Measurements from ENCODE around the gene TMIE.

TMIE gene

GRCh38 chr3:46708401-46709156 is 7.4 kb downstream of the TMIE start:
- Histone ChIP-seq H3K79me2 (ENCODE audit: control insufficient read depth, low read length) (no peaks in the 10 kb centered on the region), H3K27ac (ENCODE audit: low read depth, low read length) (no peak overlapping the region), H3K9me3 (ENCODE audit: control insufficient read depth, insufficient read depth, low read length) (no peaks in the 10 kb centered on the region), H3K9me2 (replicated peaks; ENCODE audit: control insufficient read depth, low read length) (no peaks in the 10 kb centered on the region), H3K4me3 (ENCODE audit: low read length) (no peak overlapping the region), H3K4me1 (ENCODE audit: control insufficient read depth, low read length) (no peaks in the 10 kb centered on the region), H3K27me3 (ENCODE audit: control insufficient read depth, low read length) (no peaks in the 10 kb centered on the region), H3K36me3 (ENCODE audit: control insufficient read depth, low read length) (no peaks in the 10 kb centered on the region), H3K4me2 (ENCODE audit: low read length) (no peak overlapping the region), H4K20me1 (ENCODE audit: control insufficient read depth, insufficient read depth, low read depth, low read length) (no peaks in the 10 kb centered on the region), H3F3A (ENCODE audit: control insufficient read depth, insufficient read depth) (no peaks in the 10 kb centered on the region)
- TF ChIP-seq EZH2phosphoT487 (IDR thresholded peaks at IDR 0.05; ENCODE audit: borderline replicate concordance, low read length) (no peak), CTCF (IDR thresholded peaks at IDR 0.05; ENCODE audit: low read depth, low read length, poor library complexity, severe bottlenecking) (no peak)

GRCh38 chr3:46709157-46709654 is 8.0 kb downstream of the TMIE start:
- Histone ChIP-seq H3K4me1 (ENCODE audit: control insufficient read depth, low read length) (no peaks in the 10 kb centered on the region), H3K36me3 (ENCODE audit: control insufficient read depth, low read length) (no peaks in the 10 kb centered on the region), H3K4me3 (ENCODE audit: low read length) (no peak overlapping the region), H3K4me2 (ENCODE audit: low read length) (no peak overlapping the region), H3K9me2 (replicated peaks; ENCODE audit: control insufficient read depth, low read length) (no peaks in the 10 kb centered on the region), H4K20me1 (ENCODE audit: control insufficient read depth, insufficient read depth, low read depth, low read length) (no peaks in the 10 kb centered on the region), H3K79me2 (ENCODE audit: control insufficient read depth, low read length) (no peaks in the 10 kb centered on the region), H3K27ac (ENCODE audit: low read depth, low read length) (no peak overlapping the region), H3K27me3 (ENCODE audit: control insufficient read depth, low read length) (no peaks in the 10 kb centered on the region), H3K9me3 (ENCODE audit: control insufficient read depth, insufficient read depth, low read length) (no peaks in the 10 kb centered on the region), H3F3A (ENCODE audit: control insufficient read depth, insufficient read depth) (no peaks in the 10 kb centered on the region)
- TF ChIP-seq CTCF (IDR thresholded peaks at IDR 0.05; ENCODE audit: low read depth, low read length, poor library complexity, severe bottlenecking) (no peak), EZH2phosphoT487 (IDR thresholded peaks at IDR 0.05; ENCODE audit: borderline replicate concordance, low read length) (no peak)

- Histone ChIP-seq H3K27me3 (ENCODE audit: control insufficient read depth, low read length) (no peaks in the 10 kb centered on the region), H4K20me1 (ENCODE audit: control insufficient read depth, insufficient read depth, low read depth, low read length) (no peaks in the 10 kb centered on the region), H3F3A (ENCODE audit: control insufficient read depth, insufficient read depth) (no peaks in the 10 kb centered on the region), H3K4me2 (ENCODE audit: low read length) (no peak overlapping the region), H3K9me2 (replicated peaks; ENCODE audit: control insufficient read depth, low read length) (no peaks in the 10 kb centered on the region), H3K27ac (ENCODE audit: low read depth, low read length) (no peak overlapping the region), H3K4me3 (ENCODE audit: low read length) (no peak overlapping the region), H3K36me3 (ENCODE audit: control insufficient read depth, low read length) (no peaks in the 10 kb centered on the region), H3K79me2 (ENCODE audit: control insufficient read depth, low read length) (no peaks in the 10 kb centered on the region), H3K4me1 (ENCODE audit: control insufficient read depth, low read length) (no peaks in the 10 kb centered on the region), H3K9me3 (ENCODE audit: control insufficient read depth, insufficient read depth, low read length) (no peaks in the 10 kb centered on the region)
- TF ChIP-seq EZH2phosphoT487 (IDR thresholded peaks at IDR 0.05; ENCODE audit: borderline replicate concordance, low read length) (no peak), CTCF (IDR thresholded peaks at IDR 0.05; ENCODE audit: low read depth, low read length, poor library complexity, severe bottlenecking) (no peak)
These were observed 8.5 kb downstream of the TMIE start for GRCh38 chr3:46709721-46710120.
